Activated effector memory CD4-positive, alpha-beta T cell treated with anti-CD3 and anti-CD28 coated beads, Interleukin-2, amount 50 U/mL, for 16 hours (primary cell): ENCODE results near the gene IGF2BP3.
"Not testable (repeated sequence)": the region's sequence is repeated elsewhere in the genome, so short reads cannot be mapped to it uniquely, and the experiment has no call there.

ENCODE experiments used
- DNase-seq: peaks from one replicate; pipeline ENCODE4 v3.0.0-alpha.2; 2020

Gene IGF2BP3

DNA sequence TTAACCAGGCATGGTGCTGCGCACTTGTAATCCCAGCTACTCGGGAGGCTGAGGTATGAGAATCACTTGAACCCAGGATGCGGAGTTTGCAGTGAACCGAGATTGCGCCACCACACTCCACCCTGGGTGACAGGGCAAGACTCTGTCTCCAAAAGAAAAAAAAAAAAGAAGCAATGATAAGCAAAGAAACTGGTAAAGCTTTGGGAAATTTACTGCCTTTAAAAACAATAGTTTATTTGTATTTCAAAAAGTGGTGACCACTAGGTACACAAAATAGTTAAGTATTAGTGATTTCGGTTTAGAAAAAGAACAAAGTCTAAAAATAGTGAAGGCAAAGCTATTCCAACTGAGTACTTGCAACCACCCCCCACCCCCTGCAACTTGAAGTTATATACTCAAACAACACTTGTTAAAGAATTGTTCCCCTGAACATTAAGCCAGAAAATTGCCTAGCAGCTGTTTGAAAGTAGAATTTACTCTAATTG is 133.4 kb downstream of the IGF2BP3 start:
- DNase-seq, result no peak

DNA sequence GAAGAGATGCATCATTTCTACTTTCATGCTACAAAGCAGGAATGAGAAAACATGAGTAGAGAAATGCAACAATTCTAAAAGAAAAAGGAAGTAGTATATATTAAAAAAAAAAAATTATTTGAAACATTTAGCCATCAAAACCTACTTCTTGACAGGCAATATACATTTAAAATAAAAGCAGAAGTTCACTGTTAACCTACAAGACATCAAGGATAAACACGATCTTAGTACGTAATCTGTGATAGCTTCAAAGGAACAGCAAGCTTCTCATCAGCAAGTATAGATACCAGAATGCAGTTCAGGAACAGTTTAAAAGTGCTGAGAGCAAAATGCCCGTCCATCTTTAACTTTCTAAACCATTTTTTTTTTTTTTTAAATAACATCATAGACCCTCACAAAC is 134.2 kb downstream of the IGF2BP3 start:
- DNase-seq, result no peak

DNA sequence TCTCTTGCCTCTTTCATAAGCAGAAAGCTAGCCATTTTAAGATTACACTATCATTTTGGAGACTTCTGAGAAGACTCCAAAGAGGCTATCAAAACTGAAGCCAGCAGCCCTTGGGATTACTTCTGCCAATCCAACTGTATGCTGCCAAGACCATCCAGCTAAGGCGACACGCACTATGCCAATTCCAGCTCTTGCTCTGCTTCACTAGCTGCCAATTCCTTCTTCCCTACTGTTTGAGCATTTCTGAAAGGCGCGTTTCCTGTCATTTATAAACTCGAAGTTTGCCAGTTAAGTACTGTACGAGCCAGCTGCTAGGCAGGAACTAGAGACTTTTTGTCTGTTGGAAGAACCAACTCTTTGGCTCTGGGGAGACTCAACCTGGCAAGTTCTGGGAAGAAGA is 134.7 kb downstream of the IGF2BP3 start:
- no peak for DNase-seq

DNA sequence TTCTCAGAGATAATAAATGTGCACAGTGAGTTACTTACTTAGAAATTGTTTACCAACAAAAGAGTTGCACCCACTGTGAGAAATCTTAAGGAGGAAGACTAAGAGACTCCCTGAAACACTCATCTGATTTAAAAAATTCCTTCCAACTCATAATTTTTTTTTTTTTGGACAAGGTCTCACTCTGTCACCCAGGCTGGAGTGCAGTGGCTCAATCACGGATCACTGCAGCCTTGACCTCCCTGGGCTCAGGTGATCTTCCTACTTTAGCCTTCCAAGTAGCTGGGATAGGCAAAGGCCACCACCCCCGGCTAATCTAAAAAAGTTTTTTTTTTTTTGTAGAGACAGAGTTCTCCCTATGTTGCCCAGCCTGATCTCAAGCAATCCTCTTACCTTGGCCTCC is 135.2 kb downstream of the IGF2BP3 start:
- no peak for DNase-seq

DNA sequence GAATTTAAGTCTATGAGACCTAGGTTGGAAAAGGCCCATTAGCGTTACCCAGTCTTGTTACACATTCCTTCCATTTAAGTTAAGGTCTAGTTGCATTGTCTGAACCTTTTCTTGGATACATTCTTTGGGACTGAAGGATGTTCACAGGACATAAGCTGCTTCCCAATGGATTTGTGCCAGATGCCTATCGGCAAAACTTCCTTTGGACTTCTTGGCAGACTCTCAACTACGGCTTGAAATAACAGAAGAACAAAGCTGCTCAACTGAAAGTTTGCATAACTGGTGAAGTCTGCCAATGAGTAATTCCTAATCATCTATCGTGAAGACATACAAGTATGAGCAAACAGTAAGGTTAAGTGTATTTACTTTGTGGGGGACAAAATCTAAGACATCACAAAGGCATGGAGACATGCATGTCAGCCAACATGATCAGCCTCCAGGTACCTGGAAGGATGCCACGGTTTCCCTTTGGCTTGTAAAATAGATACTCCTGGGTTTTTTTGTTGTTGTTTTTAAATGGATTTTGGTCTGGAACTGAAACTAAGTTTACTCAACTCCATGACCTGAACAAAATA is 135.7 kb downstream of the IGF2BP3 start:
- no peak for DNase-seq

DNA sequence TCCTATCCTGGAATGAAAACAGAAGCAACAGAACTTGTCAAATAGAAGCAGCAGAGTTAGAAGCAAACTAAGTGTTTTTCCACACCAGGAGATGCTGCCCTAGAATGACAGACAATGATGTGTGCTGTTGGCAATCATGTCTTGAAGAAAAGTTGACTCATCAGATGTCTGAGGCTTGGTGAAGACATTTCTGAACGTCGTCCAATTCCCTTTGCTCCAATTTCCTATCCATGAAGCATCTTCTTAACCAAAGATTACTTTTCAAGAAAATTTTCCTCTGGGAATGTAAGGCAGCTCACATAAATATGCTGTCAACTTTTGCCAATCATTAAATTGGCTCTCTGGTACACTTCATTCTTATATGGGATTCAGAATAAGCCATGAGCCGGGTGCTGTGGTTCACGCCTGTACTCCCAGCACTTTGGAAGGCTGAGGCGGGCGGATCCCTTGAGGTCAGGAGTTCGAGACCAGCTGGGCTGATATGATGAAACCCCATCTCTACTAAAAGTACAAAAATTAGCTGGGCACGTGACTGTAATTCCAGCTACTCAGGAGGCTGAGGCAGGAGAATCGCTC is 136.5 kb downstream of the IGF2BP3 start:
- DNase-seq, result no peak

DNA sequence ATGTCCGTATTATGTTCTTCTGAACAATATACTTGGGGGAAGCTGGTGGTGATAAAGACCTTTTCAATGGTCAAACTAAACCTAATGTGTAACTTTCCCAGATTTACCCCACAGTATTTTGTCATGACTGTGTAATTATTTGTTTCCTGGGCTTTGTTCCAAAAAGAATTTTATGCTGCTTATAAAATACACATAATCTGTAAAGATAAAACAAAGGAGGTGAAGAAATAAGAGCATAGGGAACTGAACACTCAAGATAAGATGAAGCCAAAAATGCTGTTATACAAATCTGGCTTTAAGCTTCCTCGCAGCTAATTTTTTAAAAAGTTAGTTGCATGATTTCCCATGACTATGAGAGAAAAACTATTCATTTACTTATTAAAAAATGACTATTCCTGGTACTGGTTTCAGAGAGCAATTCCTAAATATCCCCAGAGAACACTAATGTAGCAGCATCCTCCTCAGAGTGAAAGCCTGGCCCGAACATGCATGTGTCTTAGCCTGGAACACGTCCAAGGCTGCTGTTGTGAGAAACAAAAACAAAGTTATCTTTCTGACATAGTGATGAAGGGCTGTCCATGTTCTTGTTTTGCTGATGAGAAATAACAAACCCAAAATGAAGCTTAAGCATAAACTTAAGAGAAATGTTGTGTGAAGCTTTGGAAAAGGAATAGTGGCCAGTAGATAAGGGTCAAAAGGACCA is 137.2 kb downstream of the IGF2BP3 start:
- DNase-seq, result no peak

DNA sequence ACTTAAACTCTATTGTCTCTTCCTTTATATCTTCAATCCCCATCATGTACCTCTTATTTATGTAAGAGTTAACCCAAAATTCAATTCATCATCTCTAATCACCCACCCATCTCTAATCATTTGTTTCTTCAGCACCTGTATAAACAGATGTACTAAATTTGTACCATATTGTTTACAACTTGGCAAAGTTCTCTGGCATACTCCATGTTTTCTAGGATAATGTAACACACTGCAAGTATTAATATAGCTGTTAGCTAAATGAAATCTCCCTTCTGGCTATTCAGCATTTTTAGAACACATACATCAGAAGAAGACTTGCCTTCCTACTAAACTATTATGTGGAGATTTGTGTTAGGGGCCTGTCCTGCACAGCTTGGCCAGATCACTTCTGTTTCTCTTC is 138.1 kb downstream of the IGF2BP3 start:
- DNase-seq, result no peak

DNA sequence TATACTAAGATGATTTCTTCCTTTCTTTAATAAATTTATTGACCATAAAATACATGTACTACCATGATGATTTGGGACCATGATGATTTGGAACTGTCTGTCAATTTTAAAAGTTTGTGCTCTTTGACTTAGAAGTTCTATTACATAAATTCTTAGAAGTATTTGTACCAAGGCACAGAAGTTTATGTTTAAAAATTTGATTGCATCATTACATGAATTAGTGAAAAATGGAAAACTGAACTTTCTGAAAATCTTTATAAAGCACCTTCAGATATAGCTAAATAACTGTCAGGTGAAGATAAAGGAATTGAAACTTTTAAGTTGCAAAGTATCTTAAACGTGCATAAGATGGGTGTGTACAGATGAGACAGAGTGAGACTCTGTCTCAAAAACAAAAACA is 139.2 kb downstream of the IGF2BP3 start:
- DNase-seq, result no peak

DNA sequence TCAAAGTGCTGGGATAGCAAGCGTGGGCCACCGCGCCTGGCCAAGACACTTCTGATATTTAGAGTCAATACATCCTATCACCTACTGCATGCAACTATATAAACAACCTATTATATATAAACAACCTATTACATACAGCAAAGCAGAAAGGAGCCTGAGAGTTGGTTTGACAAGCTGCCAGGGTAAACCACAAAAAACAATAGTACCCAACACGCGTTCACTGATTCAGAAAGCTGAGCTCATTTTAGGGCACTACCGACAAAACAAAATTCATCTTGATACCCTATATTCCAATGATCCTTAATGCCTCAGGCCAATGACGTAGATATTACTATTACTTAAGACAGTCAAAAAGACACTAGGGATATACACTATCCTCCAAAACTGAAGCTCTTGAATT is 154.9 kb downstream of the IGF2BP3 start:
- DNase-seq, result no peak

DNA sequence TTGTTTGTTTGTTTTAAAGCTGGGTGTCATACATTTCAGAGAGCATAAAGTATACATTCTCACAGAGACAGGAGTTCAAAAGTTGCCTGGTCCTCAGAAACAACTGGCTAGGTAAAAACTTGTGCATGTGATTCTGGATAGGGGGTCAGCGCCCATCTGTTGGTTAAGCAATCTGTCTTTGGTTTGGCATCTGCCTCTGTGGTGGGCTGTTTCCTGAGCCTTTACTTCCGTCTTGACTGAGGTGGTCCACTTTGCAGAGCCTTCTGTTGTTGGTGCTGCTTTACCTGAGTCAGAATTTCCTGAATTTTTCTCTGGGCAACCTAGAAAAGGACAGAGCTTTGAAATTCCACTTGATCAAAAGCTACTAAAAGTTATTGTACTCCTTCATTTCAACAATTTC is 158.2 kb downstream of the IGF2BP3 start:
- not testable (repeated sequence) for DNase-seq

DNA sequence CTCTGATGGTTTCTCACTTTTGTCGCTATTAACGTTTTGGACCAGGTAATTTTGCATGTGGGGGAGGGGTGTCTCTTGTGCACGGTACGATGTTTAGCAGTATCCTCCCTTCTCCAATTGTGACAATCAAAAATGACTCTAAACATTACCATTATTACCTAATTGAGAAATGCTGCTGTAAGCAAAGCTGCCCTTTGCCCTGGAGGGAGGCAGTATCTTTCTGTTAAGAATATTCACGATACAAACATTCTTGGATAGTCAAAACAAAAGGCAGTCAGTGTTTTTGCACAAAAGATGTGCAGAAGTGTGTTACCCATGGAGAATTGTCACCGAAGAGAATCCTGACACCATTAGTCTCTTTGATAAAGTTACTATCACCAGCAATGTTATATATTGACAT is 161.5 kb downstream of the IGF2BP3 start:
- DNase-seq, result no peak

DNA sequence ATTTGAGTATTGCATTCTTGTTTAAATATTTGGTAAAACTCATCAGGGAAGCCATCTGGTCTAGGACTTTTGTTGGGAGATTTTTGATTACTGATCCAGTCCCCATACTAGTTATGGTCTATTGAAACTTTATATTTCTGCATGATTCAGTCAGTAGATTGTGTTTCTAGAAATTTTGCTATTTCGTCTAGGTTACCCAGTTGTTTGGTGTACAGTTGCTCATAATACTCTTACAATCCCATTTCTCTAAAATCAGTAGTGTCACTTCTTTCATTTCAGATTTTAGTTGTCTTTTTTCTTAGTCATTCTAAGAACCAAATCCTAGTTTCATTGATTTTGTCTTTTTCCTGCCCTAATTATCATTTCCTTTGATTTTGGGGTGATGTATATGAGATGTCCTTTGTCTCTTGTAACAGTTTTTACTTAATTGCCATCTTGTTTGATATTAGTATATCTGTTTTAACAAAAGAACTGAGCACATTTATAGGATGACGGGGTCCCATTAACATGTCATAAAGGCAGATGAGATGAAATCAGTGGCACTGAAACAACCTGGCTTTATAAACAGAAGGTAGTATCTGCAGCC is 163.3 kb downstream of the IGF2BP3 start:
- no peak for DNase-seq

DNA sequence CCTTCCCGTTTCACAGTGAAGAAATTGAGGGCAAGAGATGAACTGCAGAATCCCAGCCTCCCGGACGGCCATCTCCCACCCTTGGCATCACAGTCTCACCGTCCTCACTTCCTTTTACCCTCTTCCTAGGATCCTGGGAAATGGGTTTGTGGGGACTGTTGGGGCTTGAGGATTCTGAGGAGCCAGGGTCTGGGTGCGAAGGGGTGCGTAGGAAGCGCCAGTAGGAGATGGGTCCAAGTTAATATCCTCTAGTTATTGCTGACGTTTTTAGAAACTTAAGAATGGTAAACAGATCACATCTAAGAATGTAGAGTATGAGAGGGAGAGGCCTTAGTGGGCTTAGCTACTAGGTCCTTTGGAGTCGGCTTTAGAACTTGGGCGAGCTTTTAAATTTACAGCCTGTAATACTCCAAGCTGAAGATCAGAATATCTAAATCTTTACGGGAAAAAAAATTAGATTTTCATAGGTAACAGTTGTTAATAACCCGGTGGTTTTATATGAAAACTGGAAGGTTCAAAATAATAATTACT is 170.5 kb downstream of the IGF2BP3 start:
- DNase-seq, result no peak

DNA sequence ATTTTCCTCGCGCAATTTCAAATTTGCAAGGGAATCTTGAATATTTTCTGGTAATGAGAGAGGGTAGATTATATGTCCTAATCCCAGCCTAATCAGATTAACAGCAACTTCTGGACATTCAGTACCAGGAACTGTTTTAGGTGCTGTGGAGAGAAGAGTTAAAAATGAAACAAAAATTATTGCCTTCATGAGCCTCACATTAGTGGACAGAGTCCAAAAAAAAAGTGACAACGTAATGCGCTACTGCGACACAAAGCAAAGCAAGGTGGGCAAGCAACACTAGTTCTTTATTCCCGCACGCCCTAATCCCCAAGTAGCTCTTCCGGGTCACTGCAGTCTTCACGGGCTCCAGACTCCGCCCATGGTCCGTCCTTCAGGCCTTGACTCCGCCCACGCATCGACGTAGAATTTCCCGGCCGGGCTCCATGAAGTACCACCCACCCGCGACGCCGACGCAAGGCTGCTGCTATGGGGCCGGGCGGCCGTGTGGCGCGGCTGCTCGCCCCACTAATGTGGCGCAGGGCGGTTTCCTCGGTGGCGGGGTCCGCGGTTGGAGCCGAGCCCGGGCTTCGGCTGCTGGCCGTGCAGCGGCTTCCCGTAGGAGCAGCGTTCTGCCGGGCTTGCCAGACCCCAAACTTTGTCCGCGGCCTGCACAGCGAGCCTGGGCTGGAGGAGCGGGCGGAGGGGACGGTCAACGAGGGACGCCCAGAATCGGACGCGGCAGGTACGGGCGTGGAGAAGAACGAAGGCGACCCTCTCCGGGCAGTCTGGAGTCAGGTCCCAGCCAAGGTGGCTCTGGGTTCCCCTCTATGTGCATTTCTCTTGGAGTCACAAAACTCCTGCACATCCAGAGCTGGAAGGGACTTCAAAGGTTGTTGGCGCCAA is 171.2 kb downstream of the IGF2BP3 start, which contains the start of gene MALSU1:
MALSU1 (plus strand) TSS at position 455 of the 885 bp plus-strand sequence; CDS start at position 469, 14 bp downstream.
- DNase-seq, result peak; percentile 98

DNA sequence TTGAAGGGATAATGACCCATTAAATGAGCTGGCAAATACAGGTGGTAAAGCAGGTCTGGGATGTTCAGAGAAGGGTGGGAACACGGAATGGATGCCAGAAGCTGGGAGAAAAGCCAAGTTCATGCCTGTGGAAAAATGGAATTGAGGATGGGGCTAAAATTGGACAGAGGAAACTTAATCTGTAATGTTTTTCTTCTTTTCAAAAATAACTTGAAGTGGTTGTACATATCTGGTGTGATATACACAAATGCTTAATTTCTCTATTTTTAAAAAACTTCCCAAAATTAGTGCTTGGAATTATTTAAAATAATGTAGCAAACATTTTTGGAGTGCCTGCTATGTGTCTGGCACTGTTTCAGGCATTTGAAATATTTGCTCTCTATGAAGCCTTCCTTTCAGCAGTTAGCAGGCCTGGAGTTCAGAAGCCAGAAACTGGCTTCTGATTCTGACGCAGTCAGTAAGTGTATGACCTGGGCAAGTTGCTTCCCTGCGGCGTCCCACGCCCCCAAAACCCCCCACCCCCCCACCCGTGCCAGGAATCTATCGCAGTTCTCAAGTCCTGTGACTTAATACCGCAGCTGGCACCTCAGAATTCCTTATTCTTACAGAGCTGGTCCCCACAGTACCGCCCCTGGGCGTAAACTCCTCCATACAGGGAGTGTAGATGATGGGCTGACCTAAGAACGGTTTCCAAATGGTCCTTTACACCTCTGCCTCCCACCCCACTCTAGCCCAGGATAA is 172.0 kb downstream of the IGF2BP3 start:
- no peak for DNase-seq

DNA sequence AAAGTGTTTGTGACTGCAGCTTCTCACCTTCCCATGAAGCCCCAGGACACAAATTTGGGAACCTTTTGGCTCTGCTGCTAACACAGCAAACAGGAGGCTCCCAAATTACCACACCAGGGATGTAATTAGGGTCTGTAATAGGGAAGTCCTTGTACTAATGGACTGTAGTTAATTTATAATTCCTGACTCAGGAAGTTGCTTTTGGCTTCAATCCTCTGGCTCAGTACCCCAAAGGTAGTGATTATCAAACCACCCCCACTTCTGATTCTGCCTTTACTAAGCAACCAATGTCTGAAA is 174.9 kb downstream of the IGF2BP3 start:
- DNase-seq, result no peak

DNA sequence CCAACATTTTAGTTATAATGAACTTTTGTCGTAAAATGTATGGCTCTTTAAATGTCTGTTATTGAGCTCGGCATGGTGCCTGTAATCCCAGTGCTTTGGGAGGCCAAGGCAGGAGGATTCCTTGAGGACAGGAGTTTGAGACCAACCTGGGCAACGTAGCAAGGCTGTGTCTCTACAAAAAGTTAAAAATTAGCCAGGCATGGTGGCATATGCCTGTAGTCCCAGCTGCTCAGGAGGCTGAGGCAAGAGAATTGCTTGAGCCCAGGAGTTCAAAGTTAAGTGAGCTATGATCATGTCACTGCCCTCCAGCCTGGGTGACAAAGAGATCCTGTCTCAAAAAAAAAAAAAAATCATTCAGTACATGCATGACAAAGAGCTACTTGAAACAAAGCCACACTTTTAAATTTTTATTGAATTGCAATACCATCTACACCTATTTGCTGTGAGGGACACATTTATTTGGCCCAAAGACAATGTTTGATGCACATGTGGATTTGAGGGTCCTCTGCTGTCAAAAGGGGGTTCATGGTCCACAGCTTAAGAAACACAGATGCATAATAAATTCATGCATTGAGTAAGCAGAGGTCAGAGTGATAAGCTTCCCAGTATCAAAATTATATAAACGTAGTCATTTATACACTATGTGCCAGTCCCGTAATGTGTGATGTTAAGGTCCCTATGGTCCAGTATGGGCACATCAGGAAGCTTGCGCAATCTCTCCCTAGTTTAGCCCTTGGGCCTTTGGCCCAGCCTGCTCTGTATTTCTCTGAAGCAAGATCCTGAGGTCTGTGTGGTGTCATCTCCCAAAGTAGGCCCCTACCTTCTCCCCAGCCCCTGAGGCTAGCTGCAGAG is 175.5 kb downstream of the IGF2BP3 start:
- no peak for DNase-seq

DNA sequence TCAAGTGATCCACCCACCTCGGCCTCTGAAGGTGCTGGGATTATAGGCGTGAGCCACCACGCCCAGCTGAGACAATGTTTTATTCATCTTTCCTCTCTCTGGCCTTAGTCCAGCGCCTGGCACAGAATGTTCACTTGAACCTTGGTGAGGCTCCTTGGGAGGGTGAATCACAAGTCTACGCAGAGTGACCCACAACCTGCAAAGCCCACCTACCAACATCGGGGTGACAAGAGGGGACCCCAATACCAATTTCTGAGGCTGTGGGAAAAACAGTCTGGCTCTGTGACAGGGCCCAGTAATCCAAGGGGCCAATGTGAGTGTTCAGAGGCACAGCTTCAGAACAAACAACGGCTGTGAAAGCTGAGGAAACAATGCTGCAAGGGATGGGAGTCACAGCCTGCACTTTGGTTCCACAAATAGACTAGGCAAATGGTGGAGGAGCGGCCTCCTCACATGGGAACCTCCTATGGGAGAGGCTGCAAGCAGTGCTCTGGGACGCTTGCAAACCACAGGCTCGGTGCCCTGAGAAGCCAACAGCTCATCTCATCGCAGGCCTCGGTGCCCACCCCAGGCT is 176.7 kb downstream of the IGF2BP3 start:
- DNase-seq, result no peak

DNA sequence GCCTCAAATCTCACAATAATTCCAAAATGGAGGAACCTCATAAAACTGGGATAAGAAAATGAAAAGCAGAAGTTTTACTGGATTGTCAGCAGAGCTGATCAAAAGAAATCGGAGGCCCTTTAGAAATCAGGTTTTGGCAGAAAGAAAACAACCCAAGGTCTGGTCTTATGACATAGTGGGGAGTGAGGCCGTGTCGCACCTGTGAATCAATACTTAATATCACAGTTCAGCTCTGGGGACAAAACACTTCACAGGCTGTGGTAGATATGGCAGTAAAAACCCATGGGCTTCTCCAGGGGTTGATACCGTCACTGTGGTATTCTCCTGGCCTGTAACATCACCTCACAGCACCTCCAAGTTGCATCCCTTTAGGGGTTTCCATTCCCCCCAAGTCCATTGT is 177.7 kb downstream of the IGF2BP3 start:
- no peak for DNase-seq
